GM19043 (cell line): Measurements from ENCODE around the gene GPX7.

Experiments used
- ATAC-seq: cut with Tn5 transposase; IDR thresholded peaks from one replicate; pipeline ENCODE4 v1.9.1; 2021; ENCODE audit warnings: low read depth; ENCODE audit not compliant: unreplicated experiment

Gene GPX7

GRCh38 chr1:52627028-52627427 lies 24.9 kb downstream of the GPX7 start:
- ATAC-seq: no peak

- no peak for ATAC-seq
Observed at GRCh38 chr1:52628614-52629324, 26.6 kb downstream of the GPX7 start.

GRCh38 chr1:52629325-52629643 lies 27.1 kb downstream of the GPX7 start:
- ATAC-seq: no peak

- no peak for ATAC-seq
Observed at GRCh38 chr1:52629667-52630066, 27.5 kb downstream of the GPX7 start.

GRCh38 chr1:52631759-52632331 lies 29.7 kb downstream of the GPX7 start:
- ATAC-seq: no peak

GRCh38 chr1:52632732-52633290 lies 30.6 kb downstream of the GPX7 start, which contains the start of gene SHISAL2A:
SHISAL2A (plus strand) TSS chr1:52633168; CDS start chr1:52633494, 326 bp downstream.
- ATAC-seq: no peak

- ATAC-seq: no peak
Observed at GRCh38 chr1:52633291-52633754, 31.2 kb downstream of the GPX7 start.

GRCh38 chr1:52634111-52634510 lies 31.9 kb downstream of the GPX7 start:
- no peak for ATAC-seq

GRCh38 chr1:52635321-52636089 lies 33.3 kb downstream of the GPX7 start:
- ATAC-seq: no peak

- ATAC-seq: peak; percentile 78
Observed at GRCh38 chr1:52636721-52637695, 34.8 kb downstream of the GPX7 start.

GRCh38 chr1:52637946-52638345 lies 35.8 kb downstream of the GPX7 start:
- no peak for ATAC-seq

GRCh38 chr1:52640697-52641096 lies 38.5 kb downstream of the GPX7 start:
- ATAC-seq: no peak

- no peak for ATAC-seq
Observed at GRCh38 chr1:52641307-52641706, 39.1 kb downstream of the GPX7 start.

- no peak for ATAC-seq
Observed at GRCh38 chr1:52645261-52645660, 43.1 kb downstream of the GPX7 start.

- no peak for ATAC-seq
Observed at GRCh38 chr1:52651904-52652303, 49.7 kb downstream of the GPX7 start.

- no peak for ATAC-seq
Observed at GRCh38 chr1:52653207-52653849, 51.2 kb downstream of the GPX7 start.

GRCh38 chr1:52654063-52654462 lies 51.9 kb downstream of the GPX7 start:
- no peak for ATAC-seq

GRCh38 chr1:52657702-52658101 lies 55.5 kb downstream of the GPX7 start:
- no peak for ATAC-seq
